SK-N-SH (cell line): Measurements from ENCODE around the gene RAB27B. TPM values are rescaled to one million over a fixed set of nuclear protein-coding genes. Genes with fewer than 3 reads are reported as not detected.

ENCODE experiments used
- CTCF ChIA-PET: fragments of 300-600, 350-600 bp; formaldehyde crosslinking; extraction: SDS; loops from one replicate; lab custom pipeline; 2021; lab: Yijun Ruan, JAX
- POLR2A ChIA-PET: fragments of 350-600 bp; sonication (Branson Sonifier 250); formaldehyde crosslinking; extraction: SDS; loops from one replicate; lab custom pipeline; 2020; ENCODE audit warnings: antibody characterized with exemption, inconsistent platforms; lab: Yijun Ruan, JAX
- DNase-seq: peaks from one replicate; pipeline ENCODE4 v3.0.0; 2012
- H2AFZ ChIP-seq: fragments of 200-600 bp; sonication (generic); 2 replicates; pipeline ENCODE4 v1.8.1; 2016; ENCODE audit warnings: antibody characterized with exemption, mild to moderate bottlenecking, low read depth
- H3F3A ChIP-seq: fragments of 200-600 bp; sonication (generic); replicated peaks from 2 replicates; pipeline ENCODE3; 2016; ENCODE audit warnings: antibody characterized with exemption, mild to moderate bottlenecking; ENCODE audit not compliant: insufficient read depth
- H3K27ac ChIP-seq, 2 experiments: fragments of 200-500 bp in 1 of 2; fragments of 200-600 bp in 1 of 2; sonication (Bioruptor generic) in 1 of 2; sonication (generic), shearing (Covaris generic) in 1 of 2; 2 replicates each; pipeline versions ENCODE4 v1.5.1 to v1.6.1; 2014 to 2016; ENCODE audit warnings: low read depth in 2 of 2, inconsistent platforms in 1 of 2, low read length in 1 of 2, mild to moderate bottlenecking in 1 of 2, mixed read lengths in 1 of 2
- H3K27me3 ChIP-seq: fragments of 200-600 bp; sonication (generic), shearing (Covaris generic); 2 replicates; pipeline ENCODE4 v1.6.1; 2016; ENCODE audit warnings: mixed run types; ENCODE audit not compliant: insufficient read depth
- H3K36me3 ChIP-seq, 2 experiments: fragments of 200-500 bp in 1 of 2; fragments of 200-600 bp in 1 of 2; sonication (Bioruptor generic) in 1 of 2; sonication (generic) in 1 of 2; replicated peaks in 1 of 2; 2 replicates each; pipeline versions ENCODE3 to v1.5.1; 2014 to 2016; ENCODE audit warnings: low read length in 1 of 2, mild to moderate bottlenecking in 1 of 2; ENCODE audit not compliant: insufficient read depth in 2 of 2, control insufficient read depth in 1 of 2
- H3K4me1 ChIP-seq, 2 experiments: fragments of 200-500 bp in 1 of 2; fragments of 200-600 bp in 1 of 2; sonication (Bioruptor generic) in 1 of 2; sonication (generic), shearing (Covaris generic) in 1 of 2; 2 replicates each; pipeline versions ENCODE4 v1.5.1 to v1.6.1; 2014 to 2016; ENCODE audit warnings: low read depth in 1 of 2, low read length in 1 of 2, mixed run types in 1 of 2; ENCODE audit not compliant: insufficient read depth in 2 of 2, control insufficient read depth in 1 of 2
- H3K4me2 ChIP-seq: fragments of 200-600 bp; sonication (generic), shearing (Covaris generic); 2 replicates; pipeline ENCODE4 v1.6.1; 2017; ENCODE audit warnings: mixed run types
- H3K4me3 ChIP-seq, 2 experiments: fragments of 200-500 bp in 1 of 2; fragments of 200-600 bp in 1 of 2; sonication (Bioruptor generic) in 1 of 2; sonication (generic), shearing (Covaris generic) in 1 of 2; 2 replicates each; pipeline versions ENCODE4 v1.5.1 to v1.8.1; 2014 to 2016; ENCODE audit warnings: low read depth in 2 of 2, inconsistent platforms in 1 of 2, low read length in 1 of 2, mild to moderate bottlenecking in 1 of 2, mixed read lengths in 1 of 2, moderate library complexity in 1 of 2
- H3K79me2 ChIP-seq: fragments of 200-600 bp; sonication (generic); 2 replicates; pipeline ENCODE4 v1.8.1; 2017; ENCODE audit warnings: mild to moderate bottlenecking; ENCODE audit not compliant: insufficient read depth
- H3K9ac ChIP-seq: fragments of 200-600 bp; sonication (generic); 2 replicates; pipeline ENCODE4 v1.6.1; 2017; ENCODE audit warnings: mixed run types
- H3K9me2 ChIP-seq: fragments of 200-600 bp; sonication (generic); 2 replicates; pipeline ENCODE4 v1.6.1; 2017; ENCODE audit warnings: mixed run types
- H3K9me3 ChIP-seq: fragments of 200-600 bp; sonication (generic); 2 replicates; pipeline ENCODE4 v1.6.1; 2017; ENCODE audit warnings: mixed run types, mild to moderate bottlenecking, moderate library complexity
- H4K20me1 ChIP-seq: fragments of 200-600 bp; sonication (generic); 2 replicates; pipeline ENCODE4 v1.6.1; 2017; ENCODE audit warnings: mild to moderate bottlenecking, mixed run types; ENCODE audit not compliant: insufficient read depth
- CHD2 ChIP-seq: fragments of 150-350 bp; IDR thresholded peaks from 2 replicates; pipeline ENCODE4 v1.6.1; 2018; ENCODE audit warnings: low read length; ENCODE audit not compliant: partially characterized antibody
- CTCF ChIP-seq: fragments of 200-600 bp; sonication (generic); IDR thresholded peaks from 2 replicates; pipeline ENCODE4 v1.6.1; 2017; ENCODE audit warnings: antibody characterized with exemption, mild to moderate bottlenecking, moderate library complexity
- ELF1 ChIP-seq: IDR thresholded peaks from 2 replicates; pipeline ENCODE4 v1.4.0; 2012
- EP300 ChIP-seq, 2 experiments: IDR thresholded peaks; 2 replicates each; pipeline versions ENCODE4 v1.4.0 to v1.6.1; 2012; ENCODE audit warnings: borderline replicate concordance in 1 of 2, low read depth in 1 of 2, low read length in 1 of 2
- EZH2phosphoT487 ChIP-seq: fragments of 200-600 bp; sonication (generic); IDR thresholded peaks from 2 replicates; pipeline ENCODE4 v1.6.1; 2017; ENCODE audit warnings: low read depth, mixed run types, mild to moderate bottlenecking, antibody characterized with exemption, moderate library complexity, borderline replicate concordance
- FOSL2 ChIP-seq: IDR thresholded peaks from 2 replicates; pipeline ENCODE4 v1.4.0; 2012; ENCODE audit warnings: low read depth, mild to moderate bottlenecking, moderate library complexity, borderline replicate concordance
- GABPA ChIP-seq: IDR thresholded peaks from 2 replicates; pipeline ENCODE4 v1.4.0; 2012; ENCODE audit warnings: low read depth, mild to moderate bottlenecking
- GATA2 ChIP-seq: sonication (generic); formaldehyde crosslinking; IDR thresholded peaks from 2 replicates; pipeline ENCODE4 v1.5.0; 2020; ENCODE audit warnings: mild to moderate bottlenecking, missing genetic modification reagents
- IRF3 ChIP-seq: fragments of 150-350 bp; IDR thresholded peaks from 2 replicates; pipeline ENCODE4 v1.6.1; 2016; ENCODE audit warnings: mild to moderate bottlenecking, low read depth, low read length
- MAX ChIP-seq: IDR thresholded peaks from 2 replicates; pipeline ENCODE4 v1.4.0; 2012; ENCODE audit warnings: low read depth
- MXI1 ChIP-seq: IDR thresholded peaks from 2 replicates; pipeline ENCODE4 v1.6.1; 2012; ENCODE audit warnings: mild to moderate bottlenecking, low read depth, low read length, improper control_type of control experiment
- NFIC ChIP-seq: IDR thresholded peaks from 2 replicates; pipeline ENCODE4 v1.4.0; 2012; ENCODE audit warnings: borderline replicate concordance
- NRF1 ChIP-seq: IDR thresholded peaks from 2 replicates; pipeline ENCODE4 v1.6.1; 2012; ENCODE audit warnings: low read depth, mild to moderate bottlenecking, low read length
- PBX3 ChIP-seq: IDR thresholded peaks from 2 replicates; pipeline ENCODE4; 2012
- RAD21 ChIP-seq: IDR thresholded peaks from 2 replicates; pipeline ENCODE4 v1.6.1; 2012; ENCODE audit warnings: mild to moderate bottlenecking, low read length
- RCOR1 ChIP-seq: fragments of 150-350 bp; IDR thresholded peaks from 2 replicates; pipeline ENCODE4 v1.6.1; 2017; ENCODE audit warnings: antibody characterized with exemption, low read length
- RFX5 ChIP-seq: IDR thresholded peaks from 2 replicates; pipeline ENCODE4 v1.6.1; 2012; ENCODE audit warnings: mild to moderate bottlenecking, improper control_type of control experiment, low read length
- SIN3A ChIP-seq: IDR thresholded peaks from 2 replicates; pipeline ENCODE4 v1.6.1; 2012; ENCODE audit warnings: low read depth, mild to moderate bottlenecking, low read length, moderate library complexity, borderline replicate concordance
- TAF1 ChIP-seq: IDR thresholded peaks from 2 replicates; pipeline ENCODE4 v1.6.1; 2012; ENCODE audit warnings: low read depth, mild to moderate bottlenecking, low read length, moderate library complexity, borderline replicate concordance
- TCF12 ChIP-seq: IDR thresholded peaks from 2 replicates; pipeline ENCODE4 v1.4.0; 2012
- TEAD4 ChIP-seq: IDR thresholded peaks from 2 replicates; pipeline ENCODE4 v1.4.0; 2012; ENCODE audit warnings: mild to moderate bottlenecking, borderline replicate concordance; ENCODE audit not compliant: insufficient read depth
- USF1 ChIP-seq: IDR thresholded peaks from 2 replicates; pipeline ENCODE4 v1.4.0; 2012; ENCODE audit warnings: low read depth, borderline replicate concordance
- USF2 ChIP-seq: fragments of 150-350 bp; IDR thresholded peaks from 2 replicates; pipeline ENCODE4 v1.6.1; 2017; ENCODE audit warnings: antibody characterized with exemption, low read length, low read depth, borderline replicate concordance
- ZBTB33 ChIP-seq: IDR thresholded peaks from 2 replicates; pipeline ENCODE4 v1.4.0; 2012; ENCODE audit warnings: low read depth, borderline replicate concordance
- WGBS: methylation state at CpG from one replicate; pipeline ENCODE4 v1.1.6; 2017; ENCODE audit warnings: low lambda C conversion rate; 5-methylcytosine and 5-hydroxymethylcytosine counted together
- polyA plus RNA-seq, 3 experiments: library from polyadenylated mRNA; depleted of rRNA; stranded (reverse); fragments of >200 nt; gene quantifications; 2 replicates each; pipeline ENCODE4 v1.2.3, GENCODE V29; 2012

Gene RAB27B
- polyA plus RNA-seq, 1 of the 3 experiments (the other 2 are of a cell fraction) = 0.56 TPM

GRCh38 chr18:54794823-54795222 lies 33.5 kb upstream of the RAB27B start:
- peak overlapping the region; percentile 59 for H3K4me2 ChIP-seq
- CTCF ChIA-PET = interaction anchor here (1.3 kb wide), 1 partner anchor 8 kb away, joined by 4 read pairs; no protein-coding TSS in a partner anchor
- no peaks in the 10 kb centered on the region for H3K36me3 ChIP-seq
- H3K9ac ChIP-seq = no peak overlapping the region
- peak overlapping the region; percentile 62 to 90 for H3K27ac ChIP-seq
- no peaks in the 10 kb centered on the region for H3K79me2 ChIP-seq
- H3F3A ChIP-seq = no peaks in the 10 kb centered on the region
- H3K9me3 ChIP-seq = no peaks in the 10 kb centered on the region
- no peaks in the 10 kb centered on the region for H3K27me3 ChIP-seq
- peaks cover 4 to 10% of the 10 kb centered on the region in 2 experiments; a peak in 3 of 4 replicates for H3K4me1 ChIP-seq
- H4K20me1 ChIP-seq = no peaks in the 10 kb centered on the region
- H3K4me3 ChIP-seq = no peak overlapping the region
- no peak for DNase-seq
- POLR2A ChIA-PET = no interaction called here
- WGBS = 78% methylated on average over 1 of the region's 1 CpG
- H2AFZ ChIP-seq = peak overlapping the region; percentile 74
- no peaks in the 10 kb centered on the region for H3K9me2 ChIP-seq
- no peak for TF ChIP-seq MAX
- TF ChIP-seq USF1 = no peak
- TF ChIP-seq NFIC = no peak
- TF ChIP-seq GABPA = no peak
- no peak for TF ChIP-seq TAF1
- TF ChIP-seq IRF3 = no peak
- TF ChIP-seq ELF1 = no peak
- no peak for TF ChIP-seq USF2
- no peak for TF ChIP-seq CHD2
- TF ChIP-seq ZBTB33 = no peak
- TF ChIP-seq PBX3 = peak; percentile 64
- TF ChIP-seq RAD21 = no peak
- no peak for TF ChIP-seq SIN3A
- TF ChIP-seq TEAD4 = no peak
- TF ChIP-seq TCF12 = peak; percentile 67
- no peak for TF ChIP-seq NRF1
- no peak for TF ChIP-seq GATA2 (CRISPR knock-in tag)
- no peak for TF ChIP-seq MXI1
- no peak for TF ChIP-seq RCOR1
- no peak for TF ChIP-seq RFX5
- TF ChIP-seq CTCF = no peak
- TF ChIP-seq EZH2phosphoT487 = no peak
- no peak for TF ChIP-seq FOSL2
- TF ChIP-seq EP300 (IDR thresholded peaks at IDR 0.05; ENCODE audit: borderline replicate concordance in 1 of 2, low read depth in 1 of 2, low read length in 1 of 2) = peak in 1 of 2 experiments; percentile 21; a peak in 1 of 4 replicates
